Measurements from ENCODE around the gene TTBK1. TPM values are rescaled to one million over a fixed set of nuclear protein-coding genes. Genes with fewer than 3 reads are reported as not detected.

The TTBK1 gene
- polyA plus RNA-seq, 4 donors, result 0.89 to 2.1 (median 1.0) TPM

GRCh38 chr6:43308990-43309477, 65.8 kb downstream of the TTBK1 start:
- Histone ChIP-seq H3K27ac (ENCODE audit: low read depth in 1 of 3, low read length in 2 of 3) (no peak overlapping the region), H3K36me3 (ENCODE audit: control insufficient read depth in 3 of 3, insufficient read depth in 2 of 3, low read depth in 1 of 3, low read length in 3 of 3) (no peaks in the 10 kb centered on the region), H3K4me1 (ENCODE audit: control insufficient read depth in 3 of 3, insufficient read depth in 2 of 3, low read depth in 1 of 3, low read length in 2 of 3) (peaks cover 0 to 15% (median 5%) of the 10 kb centered on the region in 3 donors), H3K27me3 (ENCODE audit: control insufficient read depth in 3 of 3, insufficient read depth in 3 of 3, low read length in 3 of 3) (peaks cover 0 to 16% (median 0%) of the 10 kb centered on the region in 3 donors), H3K9me3 (ENCODE audit: control insufficient read depth in 2 of 2, insufficient read depth in 1 of 2, low read depth in 1 of 2, low read length in 1 of 2) (no peaks in the 10 kb centered on the region), H3K4me3 (ENCODE audit: low read depth in 1 of 3, low read length in 3 of 3) (peak overlapping the region in 1 of 3 donors; percentile 35)
- WGBS, 3 donors, result 36 to 39% (median 38%) methylated on average over 9 of the region's 9 CpGs
- FAIRE-seq (no peak), DNase-seq (no peak)

GRCh38 chr6:43310134-43310533, 66.9 kb downstream of the TTBK1 start:
- no peak overlapping the region for H3K4me3 ChIP-seq (ENCODE audit: low read depth in 1 of 3, low read length in 3 of 3)
- no peak overlapping the region for H3K27ac ChIP-seq (ENCODE audit: low read depth in 1 of 3, low read length in 2 of 3)
- DNase-seq (no peak), FAIRE-seq (no peak)
- peaks cover 0 to 16% (median 0%) of the 10 kb centered on the region in 3 donors for H3K27me3 ChIP-seq (ENCODE audit: control insufficient read depth in 3 of 3, insufficient read depth in 3 of 3, low read length in 3 of 3)
- peaks cover 0 to 15% (median 5%) of the 10 kb centered on the region in 3 donors for H3K4me1 ChIP-seq (ENCODE audit: control insufficient read depth in 3 of 3, insufficient read depth in 2 of 3, low read depth in 1 of 3, low read length in 2 of 3)
- no peaks in the 10 kb centered on the region for H3K9me3 ChIP-seq (ENCODE audit: control insufficient read depth in 2 of 2, insufficient read depth in 1 of 2, low read depth in 1 of 2, low read length in 1 of 2)
- 95 to 100% (median 98%) methylated on average over 2 of the region's 2 CpGs for WGBS, 3 donors
- no peaks in the 10 kb centered on the region for H3K36me3 ChIP-seq (ENCODE audit: control insufficient read depth in 3 of 3, insufficient read depth in 2 of 3, low read depth in 1 of 3, low read length in 3 of 3)

GRCh38 chr6:43310624-43311023, 67.3 kb downstream of the TTBK1 start:
- no peaks in the 10 kb centered on the region for H3K9me3 ChIP-seq (ENCODE audit: control insufficient read depth in 2 of 2, insufficient read depth in 1 of 2, low read depth in 1 of 2, low read length in 1 of 2)
- H3K4me1 ChIP-seq (ENCODE audit: control insufficient read depth in 3 of 3, insufficient read depth in 2 of 3, low read depth in 1 of 3, low read length in 2 of 3), result peaks cover 0 to 15% (median 5%) of the 10 kb centered on the region in 3 donors
- peaks cover 0 to 16% (median 0%) of the 10 kb centered on the region in 3 donors for H3K27me3 ChIP-seq (ENCODE audit: control insufficient read depth in 3 of 3, insufficient read depth in 3 of 3, low read length in 3 of 3)
- H3K27ac ChIP-seq (ENCODE audit: low read depth in 1 of 3, low read length in 2 of 3), result no peak overlapping the region
- H3K4me3 ChIP-seq (ENCODE audit: low read depth in 1 of 3, low read length in 3 of 3), result no peak overlapping the region
- FAIRE-seq (no peak), DNase-seq (no peak)
- H3K36me3 ChIP-seq (ENCODE audit: control insufficient read depth in 3 of 3, insufficient read depth in 2 of 3, low read depth in 1 of 3, low read length in 3 of 3), result no peaks in the 10 kb centered on the region

- Histone ChIP-seq H3K4me1 (ENCODE audit: control insufficient read depth in 3 of 3, insufficient read depth in 2 of 3, low read depth in 1 of 3, low read length in 2 of 3) (peaks cover 0 to 22% (median 5%) of the 10 kb centered on the region in 3 donors), H3K27ac (ENCODE audit: low read depth in 1 of 3, low read length in 2 of 3) (no peak overlapping the region), H3K27me3 (ENCODE audit: control insufficient read depth in 3 of 3, insufficient read depth in 3 of 3, low read length in 3 of 3) (peaks cover 0 to 16% (median 0%) of the 10 kb centered on the region in 3 donors), H3K9me3 (ENCODE audit: control insufficient read depth in 2 of 2, insufficient read depth in 1 of 2, low read depth in 1 of 2, low read length in 1 of 2) (no peaks in the 10 kb centered on the region), H3K36me3 (ENCODE audit: control insufficient read depth in 3 of 3, insufficient read depth in 2 of 3, low read depth in 1 of 3, low read length in 3 of 3) (no peaks in the 10 kb centered on the region), H3K4me3 (ENCODE audit: low read depth in 1 of 3, low read length in 3 of 3) (no peak overlapping the region)
- DNase-seq (no peak), FAIRE-seq (no peak)
- WGBS, 3 donors, result 79 to 82% (median 82%) methylated on average over 3 of the region's 3 CpGs
Observed at GRCh38 chr6:43311666-43312065, 68.4 kb downstream of the TTBK1 start.

GRCh38 chr6:43313813-43314212, 70.5 kb downstream of the TTBK1 start:
- H3K4me3 ChIP-seq (ENCODE audit: low read depth in 1 of 3, low read length in 3 of 3), result no peak overlapping the region
- 81 to 100% (median 89%) methylated on average over 1 of the region's 1 CpG for WGBS, 3 donors
- no peaks in the 10 kb centered on the region for H3K36me3 ChIP-seq (ENCODE audit: control insufficient read depth in 3 of 3, insufficient read depth in 2 of 3, low read depth in 1 of 3, low read length in 3 of 3)
- DNase-seq, result no peak
- H3K27ac ChIP-seq (ENCODE audit: low read depth in 1 of 3, low read length in 2 of 3), result no peak overlapping the region
- no peaks in the 10 kb centered on the region for H3K9me3 ChIP-seq (ENCODE audit: control insufficient read depth in 2 of 2, insufficient read depth in 1 of 2, low read depth in 1 of 2, low read length in 1 of 2)
- peaks cover 0 to 6% (median 0%) of the 10 kb centered on the region in 3 donors for H3K27me3 ChIP-seq (ENCODE audit: control insufficient read depth in 3 of 3, insufficient read depth in 3 of 3, low read length in 3 of 3)
- FAIRE-seq, result no peak
- H3K4me1 ChIP-seq (ENCODE audit: control insufficient read depth in 3 of 3, insufficient read depth in 2 of 3, low read depth in 1 of 3, low read length in 2 of 3), result peaks cover 0 to 13% (median under 1%) of the 10 kb centered on the region in 3 donors

GRCh38 chr6:43318011-43318410, 74.7 kb downstream of the TTBK1 start:
- no peak for FAIRE-seq
- peaks cover 0 to 7% (median 0%) of the 10 kb centered on the region in 3 donors for H3K4me1 ChIP-seq (ENCODE audit: control insufficient read depth in 3 of 3, insufficient read depth in 2 of 3, low read depth in 1 of 3, low read length in 2 of 3)
- H3K9me3 ChIP-seq (ENCODE audit: control insufficient read depth in 2 of 2, insufficient read depth in 1 of 2, low read depth in 1 of 2, low read length in 1 of 2), result no peaks in the 10 kb centered on the region
- DNase-seq, result no peak
- no peaks in the 10 kb centered on the region for H3K27me3 ChIP-seq (ENCODE audit: control insufficient read depth in 3 of 3, insufficient read depth in 3 of 3, low read length in 3 of 3)
- H3K27ac ChIP-seq (ENCODE audit: low read depth in 1 of 3, low read length in 2 of 3), result no peak overlapping the region
- H3K36me3 ChIP-seq (ENCODE audit: control insufficient read depth in 3 of 3, insufficient read depth in 2 of 3, low read depth in 1 of 3, low read length in 3 of 3), result no peaks in the 10 kb centered on the region
- H3K4me3 ChIP-seq (ENCODE audit: low read depth in 1 of 3, low read length in 3 of 3), result no peak overlapping the region
- 89 to 96% (median 92%) methylated on average over 2 of the region's 2 CpGs for WGBS, 3 donors

- FAIRE-seq (no peak), DNase-seq (no peak)
- no peak overlapping the region for H3K4me3 ChIP-seq (ENCODE audit: low read depth in 1 of 3, low read length in 3 of 3)
- H3K9me3 ChIP-seq (ENCODE audit: control insufficient read depth in 2 of 2, insufficient read depth in 1 of 2, low read depth in 1 of 2, low read length in 1 of 2), result no peaks in the 10 kb centered on the region
- no peaks in the 10 kb centered on the region for H3K27me3 ChIP-seq (ENCODE audit: control insufficient read depth in 3 of 3, insufficient read depth in 3 of 3, low read length in 3 of 3)
- 48 to 72% (median 71%) methylated on average over 1 of the region's 1 CpG for WGBS, 3 donors
- peaks cover 0 to 8% (median 0%) of the 10 kb centered on the region in 3 donors for H3K4me1 ChIP-seq (ENCODE audit: control insufficient read depth in 3 of 3, insufficient read depth in 2 of 3, low read depth in 1 of 3, low read length in 2 of 3)
- no peak overlapping the region for H3K27ac ChIP-seq (ENCODE audit: low read depth in 1 of 3, low read length in 2 of 3)
- peaks cover 0 to 16% (median 0%) of the 10 kb centered on the region in 3 donors for H3K36me3 ChIP-seq (ENCODE audit: control insufficient read depth in 3 of 3, insufficient read depth in 2 of 3, low read depth in 1 of 3, low read length in 3 of 3)
Observed at GRCh38 chr6:43325876-43326275, 82.6 kb downstream of the TTBK1 start.

GRCh38 chr6:43328528-43328927, 85.2 kb downstream of the TTBK1 start:
- Histone ChIP-seq H3K27me3 (ENCODE audit: control insufficient read depth in 3 of 3, insufficient read depth in 3 of 3, low read length in 3 of 3) (no peaks in the 10 kb centered on the region), H3K36me3 (ENCODE audit: control insufficient read depth in 3 of 3, insufficient read depth in 2 of 3, low read depth in 1 of 3, low read length in 3 of 3) (peaks cover 0 to 16% (median 0%) of the 10 kb centered on the region in 3 donors), H3K27ac (ENCODE audit: low read depth in 1 of 3, low read length in 2 of 3) (no peak overlapping the region), H3K9me3 (ENCODE audit: control insufficient read depth in 2 of 2, insufficient read depth in 1 of 2, low read depth in 1 of 2, low read length in 1 of 2) (no peaks in the 10 kb centered on the region), H3K4me1 (ENCODE audit: control insufficient read depth in 3 of 3, insufficient read depth in 2 of 3, low read depth in 1 of 3, low read length in 2 of 3) (peaks cover 0 to 8% (median 0%) of the 10 kb centered on the region in 3 donors), H3K4me3 (ENCODE audit: low read depth in 1 of 3, low read length in 3 of 3) (no peak overlapping the region)
- DNase-seq (peak; percentile 51 to 54), FAIRE-seq (no peak)
- WGBS, 3 donors, result 9 to 23% (median 23%) methylated on average over 1 of the region's 1 CpG

- H3K36me3 ChIP-seq (ENCODE audit: control insufficient read depth in 3 of 3, insufficient read depth in 2 of 3, low read depth in 1 of 3, low read length in 3 of 3), result peaks cover 0 to 7% (median 0%) of the 10 kb centered on the region in 3 donors
- peaks cover 2 to 30% (median 3%) of the 10 kb centered on the region in 3 donors for H3K4me1 ChIP-seq (ENCODE audit: control insufficient read depth in 3 of 3, insufficient read depth in 2 of 3, low read depth in 1 of 3, low read length in 2 of 3)
- no peak for FAIRE-seq
- H3K27ac ChIP-seq (ENCODE audit: low read depth in 1 of 3, low read length in 2 of 3), result no peak overlapping the region
- no peaks in the 10 kb centered on the region for H3K9me3 ChIP-seq (ENCODE audit: control insufficient read depth in 2 of 2, insufficient read depth in 1 of 2, low read depth in 1 of 2, low read length in 1 of 2)
- no peak for DNase-seq
- no peak overlapping the region for H3K4me3 ChIP-seq (ENCODE audit: low read depth in 1 of 3, low read length in 3 of 3)
- H3K27me3 ChIP-seq (ENCODE audit: control insufficient read depth in 3 of 3, insufficient read depth in 3 of 3, low read length in 3 of 3), result no peaks in the 10 kb centered on the region
- WGBS, 3 donors, result 60 to 86% (median 72%) methylated on average over 1 of the region's 1 CpG
Observed at GRCh38 chr6:43331470-43331869, 88.2 kb downstream of the TTBK1 start.

All from small intestine (tissue), 7 donors.